Tibial nerve (tissue), 4 donors: ENCODE measurements around the gene ARHGAP1.

Experiments
- CTCF ChIP-seq, 5 experiments: fragments of 200-600 bp in 3 of 5; fragments of 450-650 bp in 2 of 5; sonication (generic) in 3 of 5; IDR thresholded peaks; one replicate each; pipeline ENCODE4 v1.5.1; 2016 to 2019; ENCODE audit warnings: antibody characterized with exemption in 5 of 5, mild to moderate bottlenecking in 3 of 5, moderate library complexity in 2 of 5
- EP300 ChIP-seq, 2 donors: sonication (generic); formaldehyde crosslinking; IDR thresholded peaks; one replicate each; pipeline ENCODE4 v1.6.1; 2017; ENCODE audit warnings: antibody characterized with exemption in 2 of 2, mild to moderate bottlenecking in 1 of 2
- POLR2A ChIP-seq, 2 donors: fragments of 450-650 bp; IDR thresholded peaks; one replicate each; pipeline ENCODE4 v1.6.1; 2017; ENCODE audit warnings: antibody characterized with exemption in 2 of 2, mild to moderate bottlenecking in 2 of 2, moderate library complexity in 2 of 2

- TF ChIP-seq CTCF (IDR thresholded peaks at IDR 0.05) = no peak
- no peak for TF ChIP-seq POLR2A (IDR thresholded peaks at IDR 0.05)
- no peak for TF ChIP-seq EP300 (IDR thresholded peaks at IDR 0.05)
These were observed 61.1 kb downstream of the ARHGAP1 start for GRCh38 chr11:46639197-46639839.
